ENCODE results near the gene TMEM95.
A peak's percentile ranks its signal among the peaks of the same experiment; 100 is the strongest.

TMEM95 gene

DNA sequence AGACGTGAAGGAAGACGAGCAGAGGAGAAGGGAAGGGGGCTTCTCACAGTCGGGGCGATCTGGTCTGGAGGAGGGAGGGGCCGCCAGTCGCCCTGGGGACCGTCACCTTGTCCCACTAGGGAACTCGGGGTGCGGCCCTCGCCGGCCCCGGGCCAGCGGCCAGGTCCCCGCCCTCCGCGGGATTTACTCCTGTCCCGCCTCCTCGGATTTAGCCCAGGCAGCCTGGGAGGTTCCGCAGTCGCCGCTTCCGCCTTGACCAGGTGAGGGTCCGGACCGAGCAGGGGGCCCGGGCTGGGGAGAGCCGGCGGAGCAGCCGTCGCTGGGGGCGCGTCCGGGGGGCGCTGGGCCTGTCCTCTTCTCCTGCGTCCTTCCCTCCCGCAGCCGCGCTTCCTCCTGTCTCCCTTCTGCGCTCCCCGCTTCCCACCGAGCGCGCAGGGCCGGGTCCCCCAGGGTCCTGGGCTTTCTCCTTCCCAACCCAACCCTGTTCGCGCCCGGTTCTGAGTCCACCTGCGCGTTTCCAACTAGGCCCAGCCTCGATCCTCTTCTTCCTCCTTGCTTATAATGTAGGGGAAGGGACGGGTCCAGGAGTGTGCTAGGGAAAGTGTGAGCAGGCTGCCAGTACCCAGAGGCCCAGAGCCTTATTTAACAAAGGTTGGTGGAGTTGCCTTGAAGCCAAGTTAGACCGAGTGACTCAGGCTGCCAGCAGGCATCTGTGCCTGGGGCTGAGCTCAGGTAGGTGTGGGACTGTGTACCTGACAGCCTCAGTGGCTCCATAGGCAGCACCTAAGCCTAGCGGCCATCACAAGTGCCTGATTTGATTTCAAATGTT, 26.1 kb downstream of the TMEM95 start, which contains the start of gene TNK1:
TSS of gene TNK1 (plus strand) at position 235 of the 829 bp plus-strand sequence. CDS start 1,838 bp downstream, outside the sequence.
- no peak within 1 kb of the TSS for H2AFZ ChIP-seq (ENCODE audit: low read depth, low read length)
- no peak within 1 kb of the TSS for H3K4me3 ChIP-seq (ENCODE audit: low read length)
- no peaks in the 10 kb centered on the region for H3K27me3 ChIP-seq (ENCODE audit: low read depth, low read length)
- H3K79me2 ChIP-seq (ENCODE audit: low read length), result no peaks in the 10 kb centered on the region
- H3K9me3 ChIP-seq (ENCODE audit: insufficient read depth, low read length), result 0 out of 2 replicates have a peak, but pooled peaks cover 5% of the 10 kb centered on the region
- no peaks in the 10 kb centered on the region for H3K36me3 ChIP-seq (replicated peaks; ENCODE audit: low read depth, low read length)
- no peaks in the 10 kb centered on the region for H4K20me1 ChIP-seq (ENCODE audit: insufficient read depth, low read length)
- TF ChIP-seq EZH2phosphoT487 (IDR thresholded peaks at IDR 0.05; ENCODE audit: low read depth), result no peak
- TF ChIP-seq, protein P1, sequence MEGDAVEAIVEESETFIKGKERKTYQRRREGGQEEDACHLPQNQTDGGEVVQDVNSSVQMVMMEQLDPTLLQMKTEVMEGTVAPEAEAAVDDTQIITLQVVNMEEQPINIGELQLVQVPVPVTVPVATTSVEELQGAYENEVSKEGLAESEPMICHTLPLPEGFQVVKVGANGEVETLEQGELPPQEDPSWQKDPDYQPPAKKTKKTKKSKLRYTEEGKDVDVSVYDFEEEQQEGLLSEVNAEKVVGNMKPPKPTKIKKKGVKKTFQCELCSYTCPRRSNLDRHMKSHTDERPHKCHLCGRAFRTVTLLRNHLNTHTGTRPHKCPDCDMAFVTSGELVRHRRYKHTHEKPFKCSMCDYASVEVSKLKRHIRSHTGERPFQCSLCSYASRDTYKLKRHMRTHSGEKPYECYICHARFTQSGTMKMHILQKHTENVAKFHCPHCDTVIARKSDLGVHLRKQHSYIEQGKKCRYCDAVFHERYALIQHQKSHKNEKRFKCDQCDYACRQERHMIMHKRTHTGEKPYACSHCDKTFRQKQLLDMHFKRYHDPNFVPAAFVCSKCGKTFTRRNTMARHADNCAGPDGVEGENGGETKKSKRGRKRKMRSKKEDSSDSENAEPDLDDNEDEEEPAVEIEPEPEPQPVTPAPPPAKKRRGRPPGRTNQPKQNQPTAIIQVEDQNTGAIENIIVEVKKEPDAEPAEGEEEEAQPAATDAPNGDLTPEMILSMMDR (IDR thresholded peaks at IDR 0.05; ENCODE audit: low read depth, low read length), result no peak
- H3K4me2 ChIP-seq (ENCODE audit: low read length), result no peak within 1 kb of the TSS
- H3K4me1 ChIP-seq (ENCODE audit: low read length), result peaks cover 9% of the 10 kb centered on the region; the same call in 1 of the 2 replicates
- H3K9ac ChIP-seq (ENCODE audit: low read length), result no peak within 1 kb of the TSS
- H3K27ac ChIP-seq (ENCODE audit: low read length), result no peak within 1 kb of the TSS

DNA sequence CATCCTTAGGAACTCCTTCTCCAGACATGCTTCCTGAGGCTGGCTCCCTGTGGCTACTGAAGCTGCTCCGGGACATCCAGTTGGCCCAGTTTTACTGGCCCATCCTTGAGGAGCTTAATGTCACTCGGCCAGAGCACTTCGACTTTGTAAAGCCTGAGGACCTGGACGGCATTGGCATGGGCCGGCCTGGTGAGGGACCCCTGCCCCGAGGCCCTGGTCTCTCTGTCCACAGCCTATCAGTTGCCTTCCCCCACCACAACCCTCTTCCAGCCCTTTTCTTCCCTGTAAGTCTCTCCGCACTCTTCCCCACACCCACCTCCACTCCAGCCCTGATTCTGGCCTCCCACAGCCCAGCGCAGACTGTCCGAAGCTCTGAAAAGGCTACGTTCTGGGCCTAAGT, 27.9 kb downstream of the TMEM95 start:
- Histone ChIP-seq H3K9me3 (ENCODE audit: insufficient read depth, low read length) (0 out of 2 replicates have a peak, but pooled peaks cover 5% of the 10 kb centered on the region), H3K9ac (ENCODE audit: low read length) (no peak overlapping the region), H3K79me2 (ENCODE audit: low read length) (no peaks in the 10 kb centered on the region), H3K4me2 (ENCODE audit: low read length) (no peak overlapping the region), H2AFZ (ENCODE audit: low read depth, low read length) (no peak overlapping the region), H3K36me3 (replicated peaks; ENCODE audit: low read depth, low read length) (no peaks in the 10 kb centered on the region), H3K4me3 (ENCODE audit: low read length) (no peak overlapping the region), H3K4me1 (ENCODE audit: low read length) (peaks cover 9% of the 10 kb centered on the region; the same call in 1 of the 2 replicates), H3K27me3 (ENCODE audit: low read depth, low read length) (no peaks in the 10 kb centered on the region), H4K20me1 (ENCODE audit: insufficient read depth, low read length) (no peaks in the 10 kb centered on the region), H3K27ac (ENCODE audit: low read length) (no peak overlapping the region)
- TF ChIP-seq, protein P1 (IDR thresholded peaks at IDR 0.05; ENCODE audit: low read depth, low read length), result no peak
- TF ChIP-seq EZH2phosphoT487 (IDR thresholded peaks at IDR 0.05; ENCODE audit: low read depth), result no peak

DNA sequence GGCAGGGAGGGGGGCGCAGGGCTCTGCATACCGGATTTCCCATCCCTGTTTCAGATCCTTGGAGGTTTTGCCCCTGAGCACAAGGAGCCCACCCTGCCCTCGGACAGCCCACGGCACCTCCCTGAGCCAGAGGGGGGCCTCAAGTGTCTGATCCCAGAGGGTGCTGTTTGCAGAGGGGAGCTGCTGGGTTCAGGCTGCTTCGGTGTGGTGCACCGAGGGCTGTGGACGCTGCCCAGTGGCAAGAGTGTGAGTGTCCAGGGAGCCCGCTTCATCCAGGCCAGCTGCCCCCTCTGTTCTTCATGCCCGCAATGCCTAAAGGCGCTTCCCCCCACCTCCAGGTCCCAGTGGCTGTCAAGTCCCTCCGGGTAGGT, 28.4 kb downstream of the TMEM95 start:
- H2AFZ ChIP-seq (ENCODE audit: low read depth, low read length), result no peak overlapping the region
- H3K27ac ChIP-seq (ENCODE audit: low read length), result no peak overlapping the region
- H3K4me3 ChIP-seq (ENCODE audit: low read length), result peak overlapping the region; percentile 84
- H3K4me2 ChIP-seq (ENCODE audit: low read length), result peak overlapping the region; percentile 77
- no peak overlapping the region for H3K9ac ChIP-seq (ENCODE audit: low read length)
- TF ChIP-seq, protein P1 (IDR thresholded peaks at IDR 0.05; ENCODE audit: low read depth, low read length), result no peak
- TF ChIP-seq EZH2phosphoT487 (IDR thresholded peaks at IDR 0.05; ENCODE audit: low read depth), result no peak
- no peaks in the 10 kb centered on the region for H3K27me3 ChIP-seq (ENCODE audit: low read depth, low read length)
- no peaks in the 10 kb centered on the region for H4K20me1 ChIP-seq (ENCODE audit: insufficient read depth, low read length)
- H3K79me2 ChIP-seq (ENCODE audit: low read length), result no peaks in the 10 kb centered on the region
- peaks cover 9% of the 10 kb centered on the region; the same call in 1 of the 2 replicates for H3K4me1 ChIP-seq (ENCODE audit: low read length)
- H3K36me3 ChIP-seq (replicated peaks; ENCODE audit: low read depth, low read length), result no peaks in the 10 kb centered on the region
- H3K9me3 ChIP-seq (ENCODE audit: insufficient read depth, low read length), result 0 out of 2 replicates have a peak, but pooled peaks cover 5% of the 10 kb centered on the region

DNA sequence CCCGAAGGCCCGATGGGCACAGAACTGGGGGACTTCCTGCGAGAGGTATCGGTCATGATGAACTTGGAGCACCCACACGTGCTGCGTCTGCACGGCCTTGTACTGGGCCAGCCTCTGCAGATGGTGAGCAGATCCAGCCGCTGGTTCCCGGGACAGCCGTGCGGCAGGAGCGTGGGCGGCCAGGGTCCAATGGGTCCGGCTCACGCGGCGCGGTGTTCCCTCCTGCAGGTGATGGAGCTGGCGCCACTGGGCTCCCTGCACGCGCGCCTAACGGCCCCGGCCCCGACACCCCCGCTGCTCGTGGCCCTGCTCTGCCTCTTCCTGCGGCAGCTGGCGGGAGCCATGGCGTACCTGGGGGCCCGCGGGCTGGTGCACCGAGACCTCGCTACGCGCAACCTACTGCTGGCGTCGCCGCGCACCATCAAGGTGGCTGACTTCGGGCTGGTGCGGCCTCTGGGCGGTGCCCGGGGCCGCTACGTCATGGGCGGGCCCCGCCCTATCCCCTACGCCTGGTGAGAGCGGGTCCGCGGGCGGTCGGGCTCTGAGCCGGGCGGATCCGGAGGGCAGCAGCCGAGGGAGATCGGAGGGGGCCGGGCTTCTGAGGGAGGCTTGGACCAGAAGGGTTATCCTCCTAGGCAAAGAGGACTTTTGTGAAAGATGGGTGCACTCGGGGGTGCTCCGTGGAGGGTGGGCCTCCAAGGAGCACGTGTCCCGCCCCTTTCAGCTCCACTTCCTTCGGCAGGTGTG, 29.0 kb downstream of the TMEM95 start:
- H2AFZ ChIP-seq (ENCODE audit: low read depth, low read length), result peak overlapping the region; percentile 86; the same call in 1 of the 2 replicates
- no peaks in the 10 kb centered on the region for H4K20me1 ChIP-seq (ENCODE audit: insufficient read depth, low read length)
- TF ChIP-seq, protein P1 (IDR thresholded peaks at IDR 0.05; ENCODE audit: low read depth, low read length), result no peak
- no peak for TF ChIP-seq EZH2phosphoT487 (IDR thresholded peaks at IDR 0.05; ENCODE audit: low read depth)
- no peaks in the 10 kb centered on the region for H3K79me2 ChIP-seq (ENCODE audit: low read length)
- no peaks in the 10 kb centered on the region for H3K36me3 ChIP-seq (replicated peaks; ENCODE audit: low read depth, low read length)
- H3K9ac ChIP-seq (ENCODE audit: low read length), result peak overlapping the region; percentile 67
- no peaks in the 10 kb centered on the region for H3K27me3 ChIP-seq (ENCODE audit: low read depth, low read length)
- peak overlapping the region; percentile 77 for H3K4me2 ChIP-seq (ENCODE audit: low read length)
- no peak overlapping the region for H3K27ac ChIP-seq (ENCODE audit: low read length)
- H3K4me3 ChIP-seq (ENCODE audit: low read length), result peak overlapping the region; percentile 84
- H3K4me1 ChIP-seq (ENCODE audit: low read length), result peaks cover 9% of the 10 kb centered on the region; the same call in 1 of the 2 replicates
- 0 out of 2 replicates have a peak, but pooled peaks cover 5% of the 10 kb centered on the region for H3K9me3 ChIP-seq (ENCODE audit: insufficient read depth, low read length)

All from OCI-LY3 (cell line).